GM19025 (cell line): Measurements from ENCODE around the gene APOBEC2.

Experiments
- ATAC-seq: cut with Tn5 transposase; IDR thresholded peaks from one replicate; pipeline ENCODE4 v1.9.1; 2021; ENCODE audit warnings: mild to moderate bottlenecking, low read depth, moderate library complexity; ENCODE audit not compliant: unreplicated experiment

APOBEC2 gene

GRCh38 chr6:41079080-41079479 lies 26.1 kb downstream of the APOBEC2 start:
- no peak for ATAC-seq

GRCh38 chr6:41080621-41081020 lies 27.6 kb downstream of the APOBEC2 start:
- ATAC-seq = no peak

- no peak for ATAC-seq
Observed at GRCh38 chr6:41083072-41083471, 30.1 kb downstream of the APOBEC2 start.

- no peak for ATAC-seq
Observed at GRCh38 chr6:41085182-41085581, 32.2 kb downstream of the APOBEC2 start.

- ATAC-seq = no peak
Observed at GRCh38 chr6:41088451-41088850, 35.4 kb downstream of the APOBEC2 start.

- ATAC-seq = no peak
Observed at GRCh38 chr6:41090841-41091761, 38.1 kb downstream of the APOBEC2 start.

GRCh38 chr6:41092421-41093140 lies 39.6 kb downstream of the APOBEC2 start:
- ATAC-seq = no peak

- ATAC-seq = no peak
Observed at GRCh38 chr6:41093729-41094128, 40.7 kb downstream of the APOBEC2 start.

- no peak for ATAC-seq
Observed at GRCh38 chr6:41097467-41098090, 44.6 kb downstream of the APOBEC2 start.

GRCh38 chr6:41098366-41098765 lies 45.4 kb downstream of the APOBEC2 start:
- ATAC-seq = no peak

GRCh38 chr6:41100871-41101287 lies 47.9 kb downstream of the APOBEC2 start:
- ATAC-seq = no peak

GRCh38 chr6:41103847-41104246 lies 50.8 kb downstream of the APOBEC2 start:
- ATAC-seq = no peak

GRCh38 chr6:41111017-41111416 lies 58.0 kb downstream of the APOBEC2 start:
- no peak for ATAC-seq
